ENCODE data around the gene ANLN. TPM values are rescaled to one million over a fixed set of nuclear protein-coding genes. Genes with fewer than 3 reads are reported as not detected.
A peak's percentile ranks its signal among the peaks of the same experiment; 100 is the strongest.
"Not testable (repeated sequence)": the region's sequence is repeated elsewhere in the genome, so short reads cannot be mapped to it uniquely, and the experiment has no call there.

ANLN gene
- total RNA-seq, 1 donor from 2014 or later, result 1.3 TPM

- intact Hi-C loops (cut with micrococcal nuclease), result no loop called here
- ATAC-seq (no peak), DNase-seq (no peak)
These were observed 20.5 kb upstream of the ANLN start for GRCh38 chr7:36369171-36369570.

DNA sequence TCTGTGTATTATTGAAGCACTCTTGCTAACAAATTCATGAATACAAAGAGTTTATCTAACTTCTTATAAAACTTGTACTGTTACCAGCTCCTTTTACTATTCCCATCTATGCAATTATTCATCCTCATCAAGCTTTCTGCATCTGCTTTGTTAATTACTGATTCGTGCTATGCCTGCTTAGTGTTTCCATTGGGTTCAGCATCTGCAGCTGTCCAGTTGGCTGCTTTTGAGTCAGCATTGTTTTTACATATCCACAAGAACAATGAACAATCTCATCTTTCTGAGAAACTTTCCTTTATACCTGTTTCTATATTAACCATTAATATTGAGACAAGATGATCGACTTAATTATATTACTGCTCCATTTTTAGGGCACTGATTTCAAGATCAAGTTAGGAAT, 19.6 kb upstream of the ANLN start:
- no peak for DNase-seq
- ATAC-seq, result no peak
- intact Hi-C loops (cut with micrococcal nuclease), result no loop called here

- intact Hi-C loops (cut with micrococcal nuclease), result no loop called here
- no peak for DNase-seq
- ATAC-seq, result no peak
These were observed 17.5 kb upstream of the ANLN start for GRCh38 chr7:36372156-36372555.

DNA sequence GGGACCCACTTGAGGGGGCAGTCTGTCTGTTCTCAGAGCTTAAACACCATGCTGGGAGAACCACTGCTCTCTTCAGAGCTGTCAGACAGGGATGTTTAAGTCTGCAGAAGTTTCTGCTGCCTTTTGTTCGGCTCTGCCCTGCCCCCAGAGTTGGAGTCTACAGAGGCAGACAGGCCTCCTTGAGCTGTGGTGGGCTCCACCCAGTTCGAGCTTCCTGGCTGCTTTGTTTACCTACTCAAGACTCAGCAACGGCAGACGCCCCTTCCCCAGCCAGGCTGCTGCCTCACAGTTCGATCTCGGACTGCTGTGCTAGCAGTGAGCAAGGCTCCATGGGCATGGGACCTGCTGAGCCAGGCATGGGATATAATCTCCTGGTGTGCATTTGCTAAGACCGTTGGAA, 11.1 kb upstream of the ANLN start:
- intact Hi-C loops (cut with micrococcal nuclease); DNase-seq; ATAC-seq: not testable (repeated sequence)

DNA sequence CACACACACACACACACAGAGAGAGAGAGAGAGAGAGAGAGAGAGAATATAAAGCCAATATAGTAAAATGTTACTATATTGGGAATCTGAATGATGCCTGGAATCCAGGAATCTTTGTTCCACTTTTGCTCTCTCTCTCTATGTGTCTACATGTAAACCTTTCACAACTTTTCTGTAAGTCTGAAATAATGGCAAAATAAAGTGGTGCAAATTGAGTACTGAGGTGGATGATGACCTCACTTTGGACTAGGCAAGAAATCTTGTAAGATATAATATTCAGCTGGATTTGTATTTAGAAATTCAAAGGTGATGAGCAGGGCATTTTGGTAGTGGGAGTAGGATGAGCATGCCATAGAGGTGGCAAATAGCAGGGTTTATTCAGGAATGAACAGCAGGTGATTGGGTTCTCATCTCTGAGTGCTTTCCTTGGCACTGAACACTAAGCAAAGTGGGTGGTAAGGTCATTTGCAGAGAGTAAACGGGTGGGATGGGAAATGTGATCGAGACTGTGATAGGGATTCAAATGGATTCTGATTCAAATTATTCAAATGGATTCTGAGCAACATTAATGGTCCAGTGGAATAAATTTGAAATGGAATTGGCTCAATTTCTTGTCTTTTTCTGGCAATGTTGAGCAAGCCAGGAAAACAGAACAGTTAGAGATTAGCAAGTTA, 9.7 kb upstream of the ANLN start:
- ATAC-seq (no peak), DNase-seq (no peak)
- intact Hi-C loops (cut with micrococcal nuclease), result no loop called here

GRCh38 chr7:36381056-36381455, 8.6 kb upstream of the ANLN start:
- intact Hi-C loops (cut with micrococcal nuclease), result no loop called here
- DNase-seq, result no peak
- no peak for ATAC-seq

- ATAC-seq; intact Hi-C loops (cut with micrococcal nuclease); DNase-seq: not testable (repeated sequence)
These were observed 6.4 kb upstream of the ANLN start for GRCh38 chr7:36383284-36383683.

DNA sequence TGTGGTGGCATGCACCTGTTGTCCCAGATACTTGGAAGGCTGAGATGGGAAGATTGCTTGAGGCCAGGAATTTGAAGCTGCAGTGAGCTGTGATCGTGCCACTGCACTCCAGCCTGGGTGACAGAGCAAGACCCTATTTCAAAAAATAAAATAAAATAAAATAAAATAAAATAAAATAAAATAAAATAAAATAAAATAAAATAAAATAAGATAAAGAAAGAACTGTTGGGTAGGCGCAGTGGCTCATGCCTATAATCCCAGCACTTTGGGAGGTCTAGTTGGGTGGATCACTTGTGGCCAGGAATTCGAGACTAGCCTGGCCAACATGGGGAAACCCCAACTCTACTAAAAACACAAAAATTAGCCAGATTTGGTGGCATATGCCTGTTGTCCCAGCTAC, 4.0 kb upstream of the ANLN start:
- DNase-seq, result not testable (repeated sequence)

GRCh38 chr7:36387435-36388231, 2.0 kb upstream of the ANLN start:
- DNase-seq, result no peak
- intact Hi-C loops (cut with micrococcal nuclease), result no loop called here
- no peak for ATAC-seq

More for the DNA sequence above, 4.0 kb upstream of the ANLN start:
- ATAC-seq; intact Hi-C loops (cut with micrococcal nuclease): not testable (repeated sequence)

GRCh38 chr7:36388423-36388822, 1.2 kb upstream of the ANLN start:
- DNase-seq, result no peak
- ATAC-seq, result no peak
- intact Hi-C loops (cut with micrococcal nuclease), result no loop called here

GRCh38 chr7:36390199-36391090, 783 bp downstream of the ANLN start:
- DNase-seq (peak; percentile 64), ATAC-seq (peak; percentile 72)
- intact Hi-C loops (cut with micrococcal nuclease), result no loop called here

GRCh38 chr7:36391436-36392198, 2.0 kb downstream of the ANLN start:
- intact Hi-C loops (cut with micrococcal nuclease), result no loop called here
- ATAC-seq, result no peak

GRCh38 chr7:36393826-36394225, 4.2 kb downstream of the ANLN start:
- ATAC-seq, result no peak
- intact Hi-C loops (cut with micrococcal nuclease), result no loop called here
- DNase-seq, result no peak

More at GRCh38 chr7:36391436-36392198, 2.0 kb downstream of the ANLN start:
- DNase-seq, result no peak

- ATAC-seq (no peak), DNase-seq (no peak)
- intact Hi-C loops (cut with micrococcal nuclease), result no loop called here
These were observed 5.7 kb downstream of the ANLN start for GRCh38 chr7:36395171-36395894.

GRCh38 chr7:36396150-36396549, 6.5 kb downstream of the ANLN start:
- DNase-seq (no peak), ATAC-seq (no peak)

DNA sequence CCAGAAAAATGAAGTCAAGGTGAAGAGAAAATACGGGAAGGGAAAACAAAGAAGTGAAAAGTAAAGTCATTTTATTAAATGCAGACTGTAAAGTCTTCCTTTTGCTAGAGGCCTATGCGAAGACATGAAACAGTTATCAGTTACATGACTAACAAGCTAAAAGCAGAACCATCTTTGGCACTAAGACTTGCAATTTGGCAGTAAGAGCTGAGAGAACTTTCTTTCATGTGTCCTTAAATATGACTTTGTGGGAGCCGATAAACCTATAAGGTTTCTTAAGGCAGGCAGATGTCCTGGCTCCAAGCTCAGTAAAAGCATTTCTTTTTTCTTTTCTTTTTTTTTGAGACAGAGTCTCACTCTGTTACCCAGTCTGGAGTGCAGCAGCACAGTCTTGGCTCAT, 10.4 kb downstream of the ANLN start:
- no peak for DNase-seq
- ATAC-seq, result no peak
- intact Hi-C loops (cut with micrococcal nuclease), result no loop called here

More at GRCh38 chr7:36396150-36396549, 6.5 kb downstream of the ANLN start:
- intact Hi-C loops (cut with micrococcal nuclease), result no loop called here

DNA sequence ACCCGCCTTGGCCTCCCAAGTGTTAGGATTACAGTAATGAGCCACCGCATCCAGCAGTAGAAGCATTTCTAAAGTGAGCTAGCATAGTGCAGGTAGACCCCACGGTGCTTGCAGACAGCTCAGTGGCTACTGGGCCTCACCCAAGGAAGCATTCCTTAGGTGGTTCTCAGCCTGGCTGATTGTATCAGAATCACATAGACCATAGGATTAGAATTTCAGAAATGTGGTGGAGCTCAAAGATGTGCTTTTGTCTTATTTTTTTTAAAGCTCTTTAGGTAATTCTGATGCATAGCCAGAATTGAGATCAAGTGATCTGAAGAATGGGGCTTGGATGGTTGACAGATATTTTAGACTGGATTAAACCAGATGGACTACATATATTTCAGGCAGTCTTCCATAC, 10.9 kb downstream of the ANLN start:
- no peak for ATAC-seq
- DNase-seq, result no peak
- intact Hi-C loops (cut with micrococcal nuclease), result no loop called here

GRCh38 chr7:36403452-36403851, 13.8 kb downstream of the ANLN start:
- intact Hi-C loops (cut with micrococcal nuclease), result no loop called here
- DNase-seq (no peak), ATAC-seq (no peak)
